Hepatocyte (in vitro differentiated cells): ENCODE data around the gene RBM5. TPM values are rescaled to one million over a fixed set of nuclear protein-coding genes. Genes with fewer than 3 reads are reported as not detected.

Experiments used
- DNase-seq: peaks from one replicate; pipeline ENCODE4 v3.0.0-alpha.2; 2016; ENCODE audit warnings: low spot score
- H2AFZ ChIP-seq: fragments of 200-600 bp; sonication (generic); 2 replicates; pipeline ENCODE4 v1.6.0; 2016; ENCODE audit warnings: antibody characterized with exemption, mild to moderate bottlenecking
- H3K27ac ChIP-seq: fragments of 200-600 bp; sonication (generic); 2 replicates; pipeline ENCODE4 v1.5.1; 2016; ENCODE audit warnings: mild to moderate bottlenecking
- H3K27me3 ChIP-seq: fragments of 200-600 bp; sonication (generic); 2 replicates; pipeline ENCODE4 v1.6.1; 2016
- H3K36me3 ChIP-seq: fragments of 200-600 bp; sonication (generic); replicated peaks from 2 replicates; pipeline ENCODE4 v1.5.1; 2016; ENCODE audit warnings: low read depth; ENCODE audit not compliant: insufficient read depth
- H3K4me1 ChIP-seq: fragments of 200-600 bp; sonication (generic); 2 replicates; pipeline ENCODE4 v1.5.1; 2016; ENCODE audit warnings: mild to moderate bottlenecking, moderate library complexity; ENCODE audit not compliant: insufficient read depth
- H3K4me2 ChIP-seq: fragments of 200-600 bp; sonication (generic); 2 replicates; pipeline ENCODE4 v1.6.0; 2016
- H3K4me3 ChIP-seq: fragments of 200-600 bp; sonication (generic); 2 replicates; pipeline ENCODE4 v1.5.1; 2016; ENCODE audit warnings: mild to moderate bottlenecking
- H3K79me2 ChIP-seq: fragments of 200-600 bp; sonication (generic); 2 replicates; pipeline ENCODE4 v1.6.0; 2017; ENCODE audit warnings: mild to moderate bottlenecking
- H3K9me2 ChIP-seq: fragments of 200-600 bp; sonication (generic); replicated peaks from 2 replicates; pipeline ENCODE4 v1.6.0; 2017; ENCODE audit warnings: mild to moderate bottlenecking; ENCODE audit not compliant: insufficient read depth
- H3K9me3 ChIP-seq: fragments of 200-600 bp; sonication (generic); 2 replicates; pipeline ENCODE4 v1.5.1; 2016; ENCODE audit warnings: low read depth, mild to moderate bottlenecking
- H4K20me1 ChIP-seq: fragments of 200-600 bp; sonication (generic); 2 replicates; pipeline ENCODE4 v1.6.0; 2016; ENCODE audit warnings: mild to moderate bottlenecking; ENCODE audit not compliant: insufficient read depth, poor library complexity, severe bottlenecking
- CTCF ChIP-seq: fragments of 200-600 bp; sonication (generic); IDR thresholded peaks from 2 replicates; pipeline ENCODE4 v1.5.1; 2016; ENCODE audit warnings: antibody characterized with exemption, mild to moderate bottlenecking; ENCODE audit not compliant: poor library complexity
- EZH2 ChIP-seq: fragments of 200-600 bp; sonication (generic); IDR thresholded peaks from 2 replicates; pipeline ENCODE4 v1.6.1; 2016; ENCODE audit warnings: antibody characterized with exemption, mild to moderate bottlenecking, borderline replicate concordance
- EZH2phosphoT487 ChIP-seq: fragments of 200-600 bp; sonication (generic); IDR thresholded peaks from one replicate; pipeline ENCODE4 v1.6.1; 2018; ENCODE audit warnings: antibody characterized with exemption, mild to moderate bottlenecking, low read depth, moderate library complexity; ENCODE audit not compliant: unreplicated experiment, severe bottlenecking
- WGBS: methylation state at CpG from one replicate; pipeline ENCODE4 v1.1.6; 2016; ENCODE audit warnings: low lambda C conversion rate; ENCODE audit errors: missing lambda C conversion rate; 5-methylcytosine and 5-hydroxymethylcytosine counted together
- polyA plus RNA-seq: library from polyadenylated mRNA; unstranded; fragments of >200 nt; fragmentation: Nextera tagmentation; extraction: Ambion mirVana; gene quantifications from 2 replicates; pipeline ENCODE4 v1.2.1, GENCODE V29; 2016
- total RNA-seq: library from RNA; depleted of rRNA; stranded (reverse); fragments of >200 nt; gene quantifications from 2 replicates; pipeline ENCODE4 v1.2.3, GENCODE V29; 2014

Gene RBM5
- total and polyA plus RNA-seq, 2 experiments from 2014 or later = 64.3 to 147 TPM

GRCh38 chr3:50089609-50089945 lies 858 bp downstream of the RBM5 start:
- no peaks in the 10 kb centered on the region for H3K9me3 ChIP-seq
- no peak for TF ChIP-seq EZH2
- no peak for TF ChIP-seq EZH2phosphoT487
- no peak for TF ChIP-seq CTCF
- H3K4me3 ChIP-seq = peak overlapping the region; percentile 98
- peak overlapping the region; percentile 90 for H2AFZ ChIP-seq
- no peak for DNase-seq
- H4K20me1 ChIP-seq = peaks cover 43% of the 10 kb centered on the region
- peak overlapping the region; percentile 75 for H3K4me2 ChIP-seq
- no peaks in the 10 kb centered on the region for H3K27me3 ChIP-seq
- H3K4me1 ChIP-seq = peaks cover 17% of the 10 kb centered on the region
- WGBS = 3% methylated on average over 16 of the region's 16 CpGs
- H3K9me2 ChIP-seq = no peaks in the 10 kb centered on the region
- H3K27ac ChIP-seq = peak overlapping the region; percentile 97
- peaks cover 60% of the 10 kb centered on the region for H3K79me2 ChIP-seq
- H3K36me3 ChIP-seq = no peaks in the 10 kb centered on the region

- Histone ChIP-seq H3K27me3 (no peaks in the 10 kb centered on the region), H3K36me3 (no peaks in the 10 kb centered on the region), H3K27ac (no peak overlapping the region), H2AFZ (no peak overlapping the region), H3K4me1 (peaks cover 17% of the 10 kb centered on the region), H3K9me3 (no peaks in the 10 kb centered on the region), H4K20me1 (peaks cover 56% of the 10 kb centered on the region), H3K4me3 (no peak overlapping the region), H3K9me2 (no peaks in the 10 kb centered on the region), H3K4me2 (peak overlapping the region; percentile 75), H3K79me2 (peaks cover 75% of the 10 kb centered on the region)
- DNase-seq = no peak
- TF ChIP-seq EZH2 = no peak
- no peak for TF ChIP-seq EZH2phosphoT487
Measured at GRCh38 chr3:50090984-50091383, 2.3 kb downstream of the RBM5 start.

- Histone ChIP-seq H3K27me3 (no peaks in the 10 kb centered on the region), H3K27ac (no peak overlapping the region), H3K9me2 (no peaks in the 10 kb centered on the region), H3K4me1 (peaks cover 13% of the 10 kb centered on the region), H2AFZ (no peak overlapping the region), H3K36me3 (no peaks in the 10 kb centered on the region), H3K9me3 (no peaks in the 10 kb centered on the region), H4K20me1 (peaks cover 78% of the 10 kb centered on the region), H3K79me2 (peaks cover 79% of the 10 kb centered on the region), H3K4me3 (no peak overlapping the region), H3K4me2 (no peak overlapping the region)
- no peak for DNase-seq
- TF ChIP-seq CTCF (no peak), EZH2phosphoT487 (no peak), EZH2 (no peak)
- 96% methylated on average over 5 of the region's 5 CpGs for WGBS
Measured at GRCh38 chr3:50095352-50095998, 6.8 kb downstream of the RBM5 start.

GRCh38 chr3:50100386-50100785 lies 11.7 kb downstream of the RBM5 start:
- Histone ChIP-seq H3K27ac (no peak overlapping the region), H2AFZ (no peak overlapping the region), H4K20me1 (peaks cover 45% of the 10 kb centered on the region), H3K9me3 (no peaks in the 10 kb centered on the region), H3K9me2 (no peaks in the 10 kb centered on the region), H3K4me2 (no peak overlapping the region), H3K4me1 (no peaks in the 10 kb centered on the region), H3K27me3 (no peaks in the 10 kb centered on the region), H3K79me2 (peaks cover 45% of the 10 kb centered on the region), H3K4me3 (no peak overlapping the region), H3K36me3 (peaks cover 10% of the 10 kb centered on the region)
- 96% methylated on average over 5 of the region's 5 CpGs for WGBS
- no peak for TF ChIP-seq EZH2
- TF ChIP-seq EZH2phosphoT487 = no peak
- no peak for TF ChIP-seq CTCF
- no peak for DNase-seq
